Psoas muscle (tissue), 8 donors: ENCODE measurements around the gene SATL1. TPM values are rescaled to one million over a fixed set of nuclear protein-coding genes. Genes with fewer than 3 reads are reported as not detected.

ENCODE experiments used
- ATAC-seq, 4 donors: fragments of 200-7000 bp; cut with Tn5 transposase; one replicate each; pipeline ENCODE4 v1.9.1; 2020; ENCODE audit warnings: moderate library complexity in 3 of 4, mild to moderate bottlenecking in 2 of 4
- DNase-seq, 2 donors: peaks; one replicate each; pipeline ENCODE4 v3.0.0-alpha.2; 2020
- H3K27ac ChIP-seq: fragments of 200-600 bp; one replicate; pipeline ENCODE4 v1.8.0; 2022
- H3K27me3 ChIP-seq, 3 donors: fragments of 200-600 bp in 1 of 3; one replicate each; pipeline versions ENCODE4 v1.6.1 to v1.8.0; 2013 to 2022; ENCODE audit warnings: low read length in 2 of 3, mild to moderate bottlenecking in 2 of 3, moderate library complexity in 1 of 3; ENCODE audit not compliant: insufficient read depth in 3 of 3
- H3K36me3 ChIP-seq, 2 donors: fragments of 200-600 bp in 1 of 2; one replicate each; pipeline versions ENCODE4 v1.6.1 to v1.8.0; 2013 to 2022; ENCODE audit warnings: low read depth in 1 of 2, mild to moderate bottlenecking in 1 of 2, moderate library complexity in 1 of 2; ENCODE audit not compliant: insufficient read depth in 1 of 2
- H3K4me1 ChIP-seq: fragments of 200-600 bp; one replicate; pipeline ENCODE4 v1.8.0; 2022
- H3K4me3 ChIP-seq: fragments of 200-600 bp; one replicate; pipeline ENCODE4 v1.8.0; 2022; ENCODE audit warnings: mild to moderate bottlenecking
- H3K9me3 ChIP-seq: fragments of 200-600 bp; one replicate; pipeline ENCODE4 v1.8.0; 2022
- CTCF ChIP-seq: fragments of 200-600 bp; IDR thresholded peaks from one replicate; pipeline ENCODE4 v1.8.0; 2022; ENCODE audit warnings: antibody characterized with exemption
- WGBS, 3 donors: extraction: QIAGEN DNeasy Blood & Tissue Kit; methylation state at CpG; one replicate each; pipeline versions ENCODE4 v1.1.6 to v1.1.7; 2013; 5-methylcytosine and 5-hydroxymethylcytosine counted together
- intact Hi-C, 2 donors: fragments of 100-400 bp; cut with DNase I; formaldehyde crosslinking; loops; one replicate each; pipeline versions ENCODE4 v1.11.0 to v1.14.2; 2022
- polyA plus RNA-seq, 3 donors: library from polyadenylated mRNA; stranded (reverse); fragments of 200-250 nt; gene quantifications; one replicate each; pipeline ENCODE4 v1.2.3, GENCODE V29; 2013
- total RNA-seq, 4 donors: library from RNA; stranded (reverse); fragmentation: NEBNext Ultra II Directional in 2 of 4; extraction: Animal tissue kit (Norgen Biotek cat#: 25700) in 2 of 4; gene quantifications; one replicate each; pipeline versions ENCODE4 v1.2.1 to v1.2.4, GENCODE V29; 2021 to 2023
- donor health status: healthy with polysubstance abuse.
- donor health status: DM: no; HTN: no; CAD: no; lungs with moderate emphysema.
- donor health status: Bipolar disorder and iron deficiency.
- donor health status: healthy.
- donor health status: DM: yes; HTN: yes; CAD: no.
- donor health status: DM: no; HTN: no; CAD: no.
- donor health status: DM: no; HTN: no; CAD: no.
- donor health status: DM: yes; HTN: yes; CAD: no.

SATL1 gene
- total and polyA plus RNA-seq, 7 donors, result not detected

GRCh38 chrX:85112293-85112692, 131.3 kb downstream of the SATL1 start:
- no peak for TF ChIP-seq CTCF
- H3K4me1 ChIP-seq, result no peaks in the 10 kb centered on the region
- no peak overlapping the region for H3K4me3 ChIP-seq
- H3K9me3 ChIP-seq, result no peaks in the 10 kb centered on the region
- no peaks in the 10 kb centered on the region for H3K27me3 ChIP-seq
- intact Hi-C loops, result loop anchor here (10.0 kb wide), 1 partner anchor 433 kb away; no protein-coding TSS in a partner anchor
- ATAC-seq, result no peak
- DNase-seq, result no peak
- H3K27ac ChIP-seq, result no peak overlapping the region
- H3K36me3 ChIP-seq, result no peaks in the 10 kb centered on the region
- 59 to 75% (median 61%) methylated on average over 9 of the region's 9 CpGs for WGBS, 3 donors

- no peak for ATAC-seq
- no peak overlapping the region for H3K27ac ChIP-seq
These were observed 132.2 kb downstream of the SATL1 start for GRCh38 chrX:85111347-85111746.

GRCh38 chrX:85109235-85109634, 134.3 kb downstream of the SATL1 start:
- Histone ChIP-seq H3K4me1 (no peaks in the 10 kb centered on the region), H3K36me3 (no peaks in the 10 kb centered on the region), H3K4me3 (no peak overlapping the region), H3K9me3 (no peaks in the 10 kb centered on the region), H3K27ac (no peak overlapping the region), H3K27me3 (no peaks in the 10 kb centered on the region)
- 40 to 61% (median 57%) methylated on average over 8 of the region's 8 CpGs for WGBS, 3 donors
- peak; percentile 12 for TF ChIP-seq CTCF
- intact Hi-C loops, result no loop called here
- DNase-seq, result no peak
- ATAC-seq, result no peak

More at GRCh38 chrX:85111347-85111746, 132.2 kb downstream of the SATL1 start:
- Histone ChIP-seq H3K9me3 (no peaks in the 10 kb centered on the region), H3K4me3 (no peak overlapping the region), H3K4me1 (no peaks in the 10 kb centered on the region), H3K27me3 (no peaks in the 10 kb centered on the region), H3K36me3 (no peaks in the 10 kb centered on the region)
- WGBS, 3 donors, result 28 to 43% (median 35%) methylated on average over 2 of the region's 2 CpGs
- TF ChIP-seq CTCF, result peak; percentile 75
- intact Hi-C loops, result loop anchor here (10.0 kb wide), 1 partner anchor 433 kb away; no protein-coding TSS in a partner anchor
- no peak for DNase-seq

GRCh38 chrX:85108165-85108564, 135.4 kb downstream of the SATL1 start:
- DNase-seq, result no peak
- H3K36me3 ChIP-seq, result no peaks in the 10 kb centered on the region
- H3K9me3 ChIP-seq, result no peaks in the 10 kb centered on the region
- no peak for TF ChIP-seq CTCF
- 87 to 95% (median 88%) methylated on average over 2 of the region's 2 CpGs for WGBS, 3 donors
- ATAC-seq, result peak in 1 of 4 donors; percentile 41
- no peak overlapping the region for H3K4me3 ChIP-seq
- H3K27ac ChIP-seq, result no peak overlapping the region
- H3K4me1 ChIP-seq, result no peaks in the 10 kb centered on the region
- intact Hi-C loops, result no loop called here
- H3K27me3 ChIP-seq, result no peaks in the 10 kb centered on the region

GRCh38 chrX:85107407-85107806, 136.2 kb downstream of the SATL1 start:
- TF ChIP-seq CTCF, result no peak
- WGBS, 3 donors, result 19 to 48% (median 25%) methylated on average over 4 of the region's 4 CpGs
- Histone ChIP-seq H3K36me3 (no peaks in the 10 kb centered on the region), H3K27me3 (no peaks in the 10 kb centered on the region), H3K9me3 (no peaks in the 10 kb centered on the region), H3K4me1 (no peaks in the 10 kb centered on the region), H3K27ac (no peak overlapping the region), H3K4me3 (no peak overlapping the region)
- peak in 3 of 4 donors; percentile 33 to 85 (median 34) for ATAC-seq
- intact Hi-C loops, result no loop called here
- peak in 1 of 2 donors; percentile 48 for DNase-seq
